Measurements from ENCODE around the gene ZCCHC2.

ZCCHC2 gene

GRCh38 chr18:62571648-62572047, 48.8 kb downstream of the ZCCHC2 start:
- 100% methylated on average over 2 of the region's 3 CpGs for WGBS
- Histone ChIP-seq H2BK5ac (ENCODE audit: low read depth, low read length, poor library complexity, severe bottlenecking) (no peak overlapping the region), H4K91ac (ENCODE audit: low read length) (no peak overlapping the region), H3K4ac (ENCODE audit: low read depth in 1 of 2, low read length in 2 of 2) (no peak overlapping the region), H3K9ac (ENCODE audit: low read length) (no peak overlapping the region), H3K14ac (ENCODE audit: low read length in 2 of 2) (no peak overlapping the region), H3K79me1 (replicated peaks; ENCODE audit: low read length, poor library complexity, severe bottlenecking) (peaks cover 2% of the 10 kb centered on the region), H2AFZ (ENCODE audit: low read depth, low read length) (no peak overlapping the region), H3K18ac (ENCODE audit: low read depth in 1 of 2, low read length in 2 of 2) (no peak overlapping the region), H2BK12ac (ENCODE audit: low read length in 2 of 2) (no peak overlapping the region), H2AK5ac (ENCODE audit: low read length, severe bottlenecking) (no peak overlapping the region), H4K8ac (ENCODE audit: low read length) (no peak overlapping the region), H3K23ac (ENCODE audit: low read length in 2 of 2) (no peak overlapping the region), H3K27ac (ENCODE audit: low read length, poor library complexity, severe bottlenecking) (no peak overlapping the region), H3K9me3 (ENCODE audit: control insufficient read depth, low read length) (peaks cover 12% of the 10 kb centered on the region), H3K36me3 (ENCODE audit: control insufficient read depth in 1 of 2, insufficient read depth in 2 of 2, low read depth in 1 of 2, low read length in 2 of 2) (peaks cover 21 to 97% of the 10 kb centered on the region in 2 experiments), H3K4me1 (ENCODE audit: control insufficient read depth, insufficient read depth, low read depth, low read length) (no peaks in the 10 kb centered on the region), H2BK120ac (ENCODE audit: low read depth, low read length) (no peak overlapping the region), H3K4me3 (ENCODE audit: insufficient read depth in 1 of 2, low read depth in 1 of 2, low read length in 2 of 2) (no peak overlapping the region), H3K27me3 (ENCODE audit: control insufficient read depth in 1 of 2, insufficient read depth in 1 of 2, low read length in 2 of 2) (no peaks in the 10 kb centered on the region), H2BK15ac (ENCODE audit: low read depth, poor library complexity, severe bottlenecking) (no peak overlapping the region), H3K4me2 (ENCODE audit: low read length, poor library complexity, severe bottlenecking) (no peak overlapping the region)
- DNase-seq = no peak

- Histone ChIP-seq H3K79me1 (replicated peaks; ENCODE audit: low read length, poor library complexity, severe bottlenecking) (peaks cover 2% of the 10 kb centered on the region), H3K4ac (ENCODE audit: low read depth in 1 of 2, low read length in 2 of 2) (no peak overlapping the region), H3K18ac (ENCODE audit: low read depth in 1 of 2, low read length in 2 of 2) (no peak overlapping the region), H3K4me3 (ENCODE audit: insufficient read depth in 1 of 2, low read depth in 1 of 2, low read length in 2 of 2) (no peak overlapping the region), H2AFZ (ENCODE audit: low read depth, low read length) (no peak overlapping the region), H4K91ac (ENCODE audit: low read length) (no peak overlapping the region), H4K8ac (ENCODE audit: low read length) (no peak overlapping the region), H3K27ac (ENCODE audit: low read length, poor library complexity, severe bottlenecking) (no peak overlapping the region), H2BK12ac (ENCODE audit: low read length in 2 of 2) (no peak overlapping the region), H3K9ac (ENCODE audit: low read length) (no peak overlapping the region), H3K27me3 (ENCODE audit: control insufficient read depth in 1 of 2, insufficient read depth in 1 of 2, low read length in 2 of 2) (no peaks in the 10 kb centered on the region), H3K4me1 (ENCODE audit: control insufficient read depth, insufficient read depth, low read depth, low read length) (no peaks in the 10 kb centered on the region), H3K23ac (ENCODE audit: low read length in 2 of 2) (no peak overlapping the region), H2BK5ac (ENCODE audit: low read depth, low read length, poor library complexity, severe bottlenecking) (no peak overlapping the region), H2BK120ac (ENCODE audit: low read depth, low read length) (no peak overlapping the region), H3K14ac (ENCODE audit: low read length in 2 of 2) (no peak overlapping the region), H3K4me2 (ENCODE audit: low read length, poor library complexity, severe bottlenecking) (no peak overlapping the region), H2AK5ac (ENCODE audit: low read length, severe bottlenecking) (no peak overlapping the region), H2BK15ac (ENCODE audit: low read depth, poor library complexity, severe bottlenecking) (no peak overlapping the region), H3K9me3 (ENCODE audit: control insufficient read depth, low read length) (peaks cover 12% of the 10 kb centered on the region), H3K36me3 (ENCODE audit: control insufficient read depth in 1 of 2, insufficient read depth in 2 of 2, low read depth in 1 of 2, low read length in 2 of 2) (peaks cover 19 to 98% of the 10 kb centered on the region in 2 experiments)
- WGBS = 98% methylated on average over 2 of the region's 3 CpGs
- no peak for DNase-seq
Measured at GRCh38 chr18:62572456-62572855, 49.6 kb downstream of the ZCCHC2 start.

GRCh38 chr18:62574776-62575175, 52.0 kb downstream of the ZCCHC2 start:
- no peak overlapping the region for H4K91ac ChIP-seq (ENCODE audit: low read length)
- over 99% methylated on average over 11 of the region's 11 CpGs for WGBS

GRCh38 chr18:62576271-62576670, 53.4 kb downstream of the ZCCHC2 start:
- H3K14ac ChIP-seq (ENCODE audit: low read length in 2 of 2) = no peak overlapping the region

More at GRCh38 chr18:62574776-62575175, 52.0 kb downstream of the ZCCHC2 start:
- DNase-seq = no peak
- Histone ChIP-seq H3K27ac (ENCODE audit: low read length, poor library complexity, severe bottlenecking) (no peak overlapping the region), H3K79me1 (replicated peaks; ENCODE audit: low read length, poor library complexity, severe bottlenecking) (peaks cover 5% of the 10 kb centered on the region), H3K18ac (ENCODE audit: low read depth in 1 of 2, low read length in 2 of 2) (no peak overlapping the region), H3K36me3 (ENCODE audit: control insufficient read depth in 1 of 2, insufficient read depth in 2 of 2, low read depth in 1 of 2, low read length in 2 of 2) (peaks cover 24 to 90% of the 10 kb centered on the region in 2 experiments), H2BK12ac (ENCODE audit: low read length in 2 of 2) (no peak overlapping the region), H2BK15ac (ENCODE audit: low read depth, poor library complexity, severe bottlenecking) (no peak overlapping the region), H2BK5ac (ENCODE audit: low read depth, low read length, poor library complexity, severe bottlenecking) (no peak overlapping the region), H3K4me2 (ENCODE audit: low read length, poor library complexity, severe bottlenecking) (no peak overlapping the region), H4K8ac (ENCODE audit: low read length) (no peak overlapping the region), H3K4ac (ENCODE audit: low read depth in 1 of 2, low read length in 2 of 2) (no peak overlapping the region), H3K27me3 (ENCODE audit: control insufficient read depth in 1 of 2, insufficient read depth in 1 of 2, low read length in 2 of 2) (no peaks in the 10 kb centered on the region), H2AFZ (ENCODE audit: low read depth, low read length) (no peak overlapping the region), H3K23ac (ENCODE audit: low read length in 2 of 2) (no peak overlapping the region), H3K9me3 (ENCODE audit: control insufficient read depth, low read length) (peaks cover 12% of the 10 kb centered on the region), H2BK120ac (ENCODE audit: low read depth, low read length) (no peak overlapping the region), H3K9ac (ENCODE audit: low read length) (no peak overlapping the region), H3K4me1 (ENCODE audit: control insufficient read depth, insufficient read depth, low read depth, low read length) (peaks cover 2% of the 10 kb centered on the region), H2AK5ac (ENCODE audit: low read length, severe bottlenecking) (no peak overlapping the region), H3K14ac (ENCODE audit: low read length in 2 of 2) (no peak overlapping the region), H3K4me3 (ENCODE audit: insufficient read depth in 1 of 2, low read depth in 1 of 2, low read length in 2 of 2) (no peak overlapping the region)

More at GRCh38 chr18:62576271-62576670, 53.4 kb downstream of the ZCCHC2 start:
- Histone ChIP-seq H3K4me2 (ENCODE audit: low read length, poor library complexity, severe bottlenecking) (no peak overlapping the region), H2BK120ac (ENCODE audit: low read depth, low read length) (no peak overlapping the region), H2AFZ (ENCODE audit: low read depth, low read length) (no peak overlapping the region), H2BK15ac (ENCODE audit: low read depth, poor library complexity, severe bottlenecking) (no peak overlapping the region), H3K4me1 (ENCODE audit: control insufficient read depth, insufficient read depth, low read depth, low read length) (peaks cover 2% of the 10 kb centered on the region), H3K4me3 (ENCODE audit: insufficient read depth in 1 of 2, low read depth in 1 of 2, low read length in 2 of 2) (no peak overlapping the region), H3K79me1 (replicated peaks; ENCODE audit: low read length, poor library complexity, severe bottlenecking) (peaks cover 3% of the 10 kb centered on the region), H3K9ac (ENCODE audit: low read length) (no peak overlapping the region), H3K36me3 (ENCODE audit: control insufficient read depth in 1 of 2, insufficient read depth in 2 of 2, low read depth in 1 of 2, low read length in 2 of 2) (peaks cover 22 to 80% of the 10 kb centered on the region in 2 experiments), H3K4ac (ENCODE audit: low read depth in 1 of 2, low read length in 2 of 2) (no peak overlapping the region), H3K18ac (ENCODE audit: low read depth in 1 of 2, low read length in 2 of 2) (no peak overlapping the region), H2AK5ac (ENCODE audit: low read length, severe bottlenecking) (no peak overlapping the region), H3K9me3 (ENCODE audit: control insufficient read depth, low read length) (no peaks in the 10 kb centered on the region), H4K8ac (ENCODE audit: low read length) (no peak overlapping the region), H2BK12ac (ENCODE audit: low read length in 2 of 2) (no peak overlapping the region), H3K27me3 (ENCODE audit: control insufficient read depth in 1 of 2, insufficient read depth in 1 of 2, low read length in 2 of 2) (no peaks in the 10 kb centered on the region), H2BK5ac (ENCODE audit: low read depth, low read length, poor library complexity, severe bottlenecking) (no peak overlapping the region), H4K91ac (ENCODE audit: low read length) (no peak overlapping the region), H3K23ac (ENCODE audit: low read length in 2 of 2) (no peak overlapping the region), H3K27ac (ENCODE audit: low read length, poor library complexity, severe bottlenecking) (no peak overlapping the region)
- WGBS = 94% methylated on average over 6 of the region's 9 CpGs
- DNase-seq = no peak

Data from mesenchymal stem cell (in vitro differentiated cells and primary cell).